GM19455 (cell line): Measurements from ENCODE around the gene GPATCH2.

Experiments
- ATAC-seq: cut with Tn5 transposase; IDR thresholded peaks from one replicate; pipeline ENCODE4 v1.9.1; 2021; ENCODE audit not compliant: unreplicated experiment

Gene GPATCH2

GRCh38 chr1:217630711-217631591 lies at the start of gene GPATCH2, which contains the start of gene SPATA17:
GPATCH2 (minus strand) TSS chr1:217631090; CDS start chr1:217630971, 119 bp downstream.
SPATA17 (plus strand) TSS chr1:217631344; CDS start chr1:217631379, 35 bp downstream.
- ATAC-seq = peak; percentile 99

- ATAC-seq = no peak
Measured at GRCh38 chr1:217674028-217674729, 43.3 kb upstream of the GPATCH2 start.

- no peak for ATAC-seq
Measured at GRCh38 chr1:217673387-217673786, 42.5 kb upstream of the GPATCH2 start.

- no peak for ATAC-seq
Measured at GRCh38 chr1:217668351-217668940, 37.6 kb upstream of the GPATCH2 start.

- ATAC-seq = no peak
Measured at GRCh38 chr1:217661407-217661806, 30.5 kb upstream of the GPATCH2 start.

GRCh38 chr1:217660353-217661062 lies 29.6 kb upstream of the GPATCH2 start:
- no peak for ATAC-seq

GRCh38 chr1:217650674-217651073 lies 19.8 kb upstream of the GPATCH2 start:
- ATAC-seq = no peak

GRCh38 chr1:217647791-217648190 lies 16.9 kb upstream of the GPATCH2 start:
- ATAC-seq = no peak

GRCh38 chr1:217642455-217642854 lies 11.6 kb upstream of the GPATCH2 start:
- ATAC-seq = no peak

GRCh38 chr1:217627431-217627830 lies 3.5 kb downstream of the GPATCH2 start:
- no peak for ATAC-seq

GRCh38 chr1:217626321-217626720 lies 4.6 kb downstream of the GPATCH2 start:
- ATAC-seq = no peak

- no peak for ATAC-seq
Measured at GRCh38 chr1:217622042-217622441, 8.8 kb downstream of the GPATCH2 start.

- ATAC-seq = peak; percentile 100
Measured at GRCh38 chr1:217620814-217621213, 10.1 kb downstream of the GPATCH2 start.

- ATAC-seq = no peak
Measured at GRCh38 chr1:217617126-217617525, 13.8 kb downstream of the GPATCH2 start.

GRCh38 chr1:217614200-217614712 lies 16.6 kb downstream of the GPATCH2 start:
- no peak for ATAC-seq

- no peak for ATAC-seq
Measured at GRCh38 chr1:217605390-217605789, 25.5 kb downstream of the GPATCH2 start.

- ATAC-seq = no peak
Measured at GRCh38 chr1:217602380-217602779, 28.5 kb downstream of the GPATCH2 start.

GRCh38 chr1:217599154-217599553 lies 31.7 kb downstream of the GPATCH2 start:
- ATAC-seq = no peak

GRCh38 chr1:217590598-217590997 lies 40.3 kb downstream of the GPATCH2 start:
- no peak for ATAC-seq

GRCh38 chr1:217586586-217586985 lies 44.3 kb downstream of the GPATCH2 start:
- ATAC-seq = no peak

- no peak for ATAC-seq
Measured at GRCh38 chr1:217585577-217585976, 45.3 kb downstream of the GPATCH2 start.
